LNCaP clone FGC (cell line): Measurements from ENCODE around the gene AACS.

ENCODE experiments used
- DNase-seq: peaks from one replicate; pipeline ENCODE4 v3.0.0-alpha.2; 2011; ENCODE audit warnings: low read depth
- H3K4me3 ChIP-seq: 2 replicates; pipeline ENCODE4 v1.5.1; 2011; ENCODE audit warnings: mild to moderate bottlenecking, low read depth, low read length, control low read depth
- TF ChIP-seq, protein P1 (sequence below): IDR thresholded peaks from 2 replicates; pipeline ENCODE4 v1.5.1; 2012; ENCODE audit warnings: mild to moderate bottlenecking; ENCODE audit not compliant: control insufficient read depth, insufficient read depth; ENCODE audit errors: extremely low read depth

The AACS gene

DNA sequence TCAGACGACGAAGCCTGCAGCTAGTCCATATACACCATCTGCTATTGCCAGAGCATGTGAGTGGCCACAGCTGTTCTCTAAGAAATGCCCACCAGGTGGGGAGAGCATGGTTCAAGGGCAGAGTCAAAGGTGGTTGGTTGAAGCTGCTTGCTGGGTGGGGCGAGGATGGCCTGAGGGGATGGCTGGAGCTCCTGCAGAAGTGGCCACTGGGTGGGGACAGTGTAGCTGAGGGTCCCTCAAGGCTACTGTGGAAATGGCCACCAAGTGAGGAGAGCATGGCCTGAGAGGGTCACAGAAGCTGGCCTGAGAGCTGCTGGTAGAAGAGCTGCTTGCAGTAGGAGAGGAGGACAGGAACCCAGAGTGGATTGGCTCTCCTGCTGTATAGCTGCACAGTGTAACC lies 102.4 kb downstream of the AACS start:
- no peak for DNase-seq
- TF ChIP-seq, protein P1, sequence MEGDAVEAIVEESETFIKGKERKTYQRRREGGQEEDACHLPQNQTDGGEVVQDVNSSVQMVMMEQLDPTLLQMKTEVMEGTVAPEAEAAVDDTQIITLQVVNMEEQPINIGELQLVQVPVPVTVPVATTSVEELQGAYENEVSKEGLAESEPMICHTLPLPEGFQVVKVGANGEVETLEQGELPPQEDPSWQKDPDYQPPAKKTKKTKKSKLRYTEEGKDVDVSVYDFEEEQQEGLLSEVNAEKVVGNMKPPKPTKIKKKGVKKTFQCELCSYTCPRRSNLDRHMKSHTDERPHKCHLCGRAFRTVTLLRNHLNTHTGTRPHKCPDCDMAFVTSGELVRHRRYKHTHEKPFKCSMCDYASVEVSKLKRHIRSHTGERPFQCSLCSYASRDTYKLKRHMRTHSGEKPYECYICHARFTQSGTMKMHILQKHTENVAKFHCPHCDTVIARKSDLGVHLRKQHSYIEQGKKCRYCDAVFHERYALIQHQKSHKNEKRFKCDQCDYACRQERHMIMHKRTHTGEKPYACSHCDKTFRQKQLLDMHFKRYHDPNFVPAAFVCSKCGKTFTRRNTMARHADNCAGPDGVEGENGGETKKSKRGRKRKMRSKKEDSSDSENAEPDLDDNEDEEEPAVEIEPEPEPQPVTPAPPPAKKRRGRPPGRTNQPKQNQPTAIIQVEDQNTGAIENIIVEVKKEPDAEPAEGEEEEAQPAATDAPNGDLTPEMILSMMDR, result no peak
- no peak overlapping the region for H3K4me3 ChIP-seq

DNA sequence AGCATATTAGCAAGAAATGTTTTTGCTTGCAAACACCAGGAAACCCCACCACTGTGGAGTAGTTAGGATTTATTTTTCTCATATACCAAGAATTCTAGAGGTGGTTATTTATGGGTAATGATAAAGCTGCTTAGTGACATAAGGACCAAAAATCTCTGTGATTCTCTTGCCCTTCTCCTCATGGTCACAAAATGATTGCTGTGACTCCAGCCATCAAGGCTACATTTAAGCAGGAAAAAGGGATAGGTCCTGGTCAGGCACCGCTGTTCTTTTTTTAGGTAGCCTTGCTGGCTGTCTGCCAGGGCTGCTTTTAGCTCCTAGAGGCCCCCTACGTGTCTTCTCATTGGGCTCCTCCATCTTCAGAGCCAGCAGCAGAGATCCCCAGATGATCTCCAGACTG lies 104.2 kb downstream of the AACS start:
- TF ChIP-seq, protein P1, result no peak
- no peak for DNase-seq
- no peak overlapping the region for H3K4me3 ChIP-seq

- DNase-seq, result no peak
- H3K4me3 ChIP-seq, result no peak overlapping the region
- TF ChIP-seq, protein P1, result no peak
These were observed 104.6 kb downstream of the AACS start for GRCh38 chr12:125169870-125170269.

GRCh38 chr12:125171267-125171666 lies 106.0 kb downstream of the AACS start:
- DNase-seq, result no peak
- no peak overlapping the region for H3K4me3 ChIP-seq
- TF ChIP-seq, protein P1, result no peak

- H3K4me3 ChIP-seq, result no peak overlapping the region
- TF ChIP-seq, protein P1, result no peak
- no peak for DNase-seq
These were observed 107.1 kb downstream of the AACS start for GRCh38 chr12:125172231-125172850.

GRCh38 chr12:125175576-125175975 lies 110.3 kb downstream of the AACS start:
- DNase-seq, result no peak
- TF ChIP-seq, protein P1, result no peak
- no peak overlapping the region for H3K4me3 ChIP-seq

DNA sequence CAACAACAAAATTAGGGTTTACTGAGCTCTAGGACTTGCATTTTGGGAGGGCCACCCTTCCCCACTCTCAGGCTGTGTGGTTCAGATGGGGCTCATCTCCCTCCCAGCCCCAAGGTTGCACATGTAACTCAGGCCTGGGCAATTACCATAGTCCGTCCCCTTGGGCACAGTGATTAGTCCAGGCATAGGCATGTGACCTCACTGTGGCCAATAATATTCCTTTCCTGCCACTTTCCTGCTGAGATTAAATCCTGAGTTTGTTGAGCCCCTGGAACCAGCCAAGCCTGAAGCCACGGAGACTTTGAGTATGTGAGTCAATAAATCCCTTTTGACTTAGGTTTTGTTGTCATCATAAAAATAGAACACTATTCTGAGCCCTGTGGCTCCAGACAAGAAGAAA lies 113.0 kb downstream of the AACS start:
- DNase-seq, result no peak
- TF ChIP-seq, protein P1, result no peak
- no peak overlapping the region for H3K4me3 ChIP-seq
